Measurements from ENCODE around the gene TAS2R39. TPM values are rescaled to one million over a fixed set of nuclear protein-coding genes. Genes with fewer than 3 reads are reported as not detected.
"Not testable (repeated sequence)": the region's sequence is repeated elsewhere in the genome, so short reads cannot be mapped to it uniquely, and the experiment has no call there.

Gene TAS2R39
- total and polyA plus RNA-seq, 2 of the 4 experiments (the other 2 are of a cell fraction) = not detected

DNA sequence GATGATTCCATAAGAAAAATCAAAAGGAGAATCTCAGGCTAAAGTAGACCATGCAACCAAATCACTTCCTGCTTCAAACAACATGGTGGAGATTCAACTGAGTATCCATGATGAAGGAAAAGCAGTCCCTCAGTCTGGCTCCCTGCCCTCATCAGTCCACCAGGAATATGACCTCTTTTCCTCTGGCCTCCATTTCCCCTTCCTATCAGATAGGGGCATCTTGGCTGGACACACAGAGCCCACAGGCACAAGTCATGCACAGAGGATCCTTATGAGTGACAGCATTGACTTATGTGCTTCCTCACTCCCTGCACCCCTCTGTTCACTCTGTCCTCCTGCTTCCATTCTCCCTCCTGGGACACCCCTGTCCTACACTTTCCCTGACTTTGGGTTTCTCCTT is 34.6 kb upstream of the TAS2R39 start:
- H2AK9ac ChIP-seq (replicated peaks; ENCODE audit: low read depth, low read length, poor library complexity) = no peak overlapping the region
- H2BK20ac ChIP-seq (ENCODE audit: low read depth, low read length) = no peak overlapping the region
- H3K4me1 ChIP-seq (ENCODE audit: control insufficient read depth, insufficient read depth, low read length) = no peaks in the 10 kb centered on the region
- no peak overlapping the region for H2BK5ac ChIP-seq (ENCODE audit: low read depth, low read length, poor library complexity, severe bottlenecking)
- ATAC-seq (ENCODE audit: low read depth) = no peak
- H3K27ac ChIP-seq (ENCODE audit: insufficient read depth, low read length) = no peak overlapping the region
- H2AFZ ChIP-seq (replicated peaks; ENCODE audit: low read length, poor library complexity) = no peak overlapping the region
- no peaks in the 10 kb centered on the region for H3K27me3 ChIP-seq (ENCODE audit: control insufficient read depth, insufficient read depth, low read length)
- H3K36me3 ChIP-seq (ENCODE audit: control insufficient read depth, insufficient read depth, low read length) = no peaks in the 10 kb centered on the region
- in situ Hi-C loops (cut with MboI; ENCODE audit: low sequenced_read_pairs) = no loop called here
- no peak overlapping the region for H3K4me3 ChIP-seq (ENCODE audit: insufficient read depth, low read depth, low read length)
- no TSS peak for BruUV-seq (replicated peaks)
- TF ChIP-seq MXI1 (IDR thresholded peaks at IDR 0.05; ENCODE audit: borderline replicate concordance, low read depth, low read length) (no peak), POLR2A (IDR thresholded peaks at IDR 0.05; ENCODE audit: low read depth, low read length) (no peak), RAD21 (IDR thresholded peaks at IDR 0.05; ENCODE audit: low read length) (no peak)
- ChIA-PET CTCF (no interaction called here), POLR2A (ENCODE audit: unreplicated experiment) (no interaction called here)
- H3K9me1 ChIP-seq (ENCODE audit: insufficient read depth, low read length) = no peaks in the 10 kb centered on the region
- H2BK15ac ChIP-seq (ENCODE audit: low read depth, low read length) = no peak overlapping the region
- H4K20me1 ChIP-seq (ENCODE audit: insufficient read depth, low read length) = no peaks in the 10 kb centered on the region
- H3K14ac ChIP-seq (replicated peaks; ENCODE audit: low read depth, low read length) = no peak overlapping the region
- no peak overlapping the region for H4K8ac ChIP-seq (ENCODE audit: low read depth in 2 of 2, low read length in 2 of 2)
- H4K5ac ChIP-seq (ENCODE audit: low read depth, low read length) = no peak overlapping the region
- peaks cover 7% of the 10 kb centered on the region for H3K9me3 ChIP-seq (ENCODE audit: control insufficient read depth, insufficient read depth, low read length)
- H3K18ac ChIP-seq (ENCODE audit: low read depth, low read length) = no peak overlapping the region
- intact Hi-C loops (cut with micrococcal nuclease) = no loop called here
- no peak overlapping the region for H2AK5ac ChIP-seq (ENCODE audit: low read depth, low read length)
- H3K4me2 ChIP-seq (ENCODE audit: low read depth, low read length) = no peak overlapping the region
- no peak overlapping the region for H2BK120ac ChIP-seq (ENCODE audit: low read depth, low read length)
- no peaks in the 10 kb centered on the region for H3K79me1 ChIP-seq (ENCODE audit: low read depth in 1 of 2, low read length in 2 of 2)
- no peak overlapping the region for H3K23ac ChIP-seq (ENCODE audit: low read depth, low read length)
- no peak for DNase-seq
- no peak overlapping the region for H3K4ac ChIP-seq (ENCODE audit: low read depth, low read length)
- no peak overlapping the region for H3K9ac ChIP-seq (ENCODE audit: low read depth, low read length)
- dilution Hi-C loops (cut with HindIII; ENCODE audit: low sequenced_read_pairs, unreplicated experiment) = no loop called here
- no peak overlapping the region for H3K56ac ChIP-seq (ENCODE audit: extremely low read depth, insufficient read depth, low read length)
- no peak overlapping the region for H4K91ac ChIP-seq (ENCODE audit: insufficient read depth, low read depth, low read length)

- no CpG with 5 or more reads among the region's 6 CpGs for WGBS, 2 experiments (ENCODE audit: extremely low coverage in 2 of 2, insufficient read length in 1 of 2)
- H3K4me2 ChIP-seq (ENCODE audit: low read depth, low read length); BruUV-seq (replicated peaks); H3K9me1 ChIP-seq (ENCODE audit: insufficient read depth, low read length); H3K9ac ChIP-seq (ENCODE audit: low read depth, low read length); H4K91ac ChIP-seq (ENCODE audit: insufficient read depth, low read depth, low read length); H4K8ac ChIP-seq (ENCODE audit: low read depth in 2 of 2, low read length in 2 of 2); dilution Hi-C loops (cut with HindIII; ENCODE audit: low sequenced_read_pairs, unreplicated experiment); H3K4me1 ChIP-seq (ENCODE audit: control insufficient read depth, insufficient read depth, low read length); H4K5ac ChIP-seq (ENCODE audit: low read depth, low read length); H3K27me3 ChIP-seq (ENCODE audit: control insufficient read depth, insufficient read depth, low read length); H3K4me3 ChIP-seq (ENCODE audit: insufficient read depth, low read depth, low read length); H4K20me1 ChIP-seq (ENCODE audit: insufficient read depth, low read length); H3K27ac ChIP-seq (ENCODE audit: insufficient read depth, low read length); POLR2A ChIA-PET (ENCODE audit: unreplicated experiment); CTCF ChIA-PET; H2BK120ac ChIP-seq (ENCODE audit: low read depth, low read length); H3K56ac ChIP-seq (ENCODE audit: extremely low read depth, insufficient read depth, low read length); H3K79me1 ChIP-seq (ENCODE audit: low read depth in 1 of 2, low read length in 2 of 2); H3K36me3 ChIP-seq (ENCODE audit: control insufficient read depth, insufficient read depth, low read length); H2AK5ac ChIP-seq (ENCODE audit: low read depth, low read length); H3K14ac ChIP-seq (replicated peaks; ENCODE audit: low read depth, low read length); H3K23ac ChIP-seq (ENCODE audit: low read depth, low read length); H3K9me3 ChIP-seq (ENCODE audit: control insufficient read depth, insufficient read depth, low read length); H3K18ac ChIP-seq (ENCODE audit: low read depth, low read length); ATAC-seq (ENCODE audit: low read depth); in situ Hi-C loops (cut with MboI; ENCODE audit: low sequenced_read_pairs); H2BK5ac ChIP-seq (ENCODE audit: low read depth, low read length, poor library complexity, severe bottlenecking); H2AK9ac ChIP-seq (replicated peaks; ENCODE audit: low read depth, low read length, poor library complexity); DNase-seq; H2AFZ ChIP-seq (replicated peaks; ENCODE audit: low read length, poor library complexity); intact Hi-C loops (cut with micrococcal nuclease); H2BK15ac ChIP-seq (ENCODE audit: low read depth, low read length); H2BK20ac ChIP-seq (ENCODE audit: low read depth, low read length); H3K4ac ChIP-seq (ENCODE audit: low read depth, low read length): not testable (repeated sequence)
Observed at GRCh38 chr7:143150696-143151095, 32.5 kb upstream of the TAS2R39 start.
